HEK293 (cell line): ENCODE results near the gene PDLIM4.

ENCODE experiments used
- CTCF ChIA-PET: fragments of 350-600 bp; formaldehyde crosslinking; extraction: SDS; loops from one replicate; lab custom pipeline; 2021; ENCODE audit warnings: antibody characterized with exemption; lab: Yijun Ruan, JAX
- POLR2A ChIA-PET: fragments of 300-600 bp; formaldehyde crosslinking; extraction: SDS; loops from one replicate; lab custom pipeline; 2020; ENCODE audit warnings: antibody characterized with exemption, inconsistent platforms; lab: Yijun Ruan, JAX
- H3K27ac ChIP-seq: fragments of 200-500 bp; sonication (Bioruptor generic); 2 replicates; pipeline ENCODE4 v1.5.1; 2014; ENCODE audit warnings: low read depth, low read length, control low read depth, inconsistent platforms; ENCODE audit errors: extremely low read depth
- H3K36me3 ChIP-seq, 2 experiments: fragments of 200-500 bp in 1 of 2; sonication (Bioruptor generic) in 1 of 2; 1 replicate in 1 of 2; 2 replicates in 1 of 2; pipeline ENCODE4 v1.5.1; 2014 to 2017; ENCODE audit warnings: inconsistent platforms in 2 of 2, low read length in 2 of 2; ENCODE audit not compliant: control insufficient read depth in 2 of 2, insufficient read depth in 1 of 2
- H3K4me1 ChIP-seq: fragments of 200-500 bp; sonication (Bioruptor generic); 2 replicates; pipeline ENCODE4 v1.5.1; 2014; ENCODE audit warnings: mild to moderate bottlenecking, low read length, inconsistent platforms; ENCODE audit not compliant: control insufficient read depth, insufficient read depth
- H3K4me3 ChIP-seq: 2 replicates; pipeline ENCODE4 v1.5.1; 2011; ENCODE audit warnings: low read depth, mild to moderate bottlenecking, control low read depth, low read length, moderate library complexity
- H3K9me3 ChIP-seq: fragments of 200-500 bp; sonication (Bioruptor generic); 2 replicates; pipeline ENCODE4 v1.5.1; 2014; ENCODE audit warnings: low read depth, low read length, inconsistent platforms; ENCODE audit not compliant: control insufficient read depth, insufficient read depth
- GLI2 ChIP-seq: fragments of 450-650 bp; formaldehyde crosslinking; IDR thresholded peaks from 2 replicates; pipeline ENCODE4; 2017; ENCODE audit warnings: missing biosample characterization, missing genetic modification characterization, low read depth, borderline replicate concordance
- ZBTB48 ChIP-seq: fragments of 450-650 bp; formaldehyde crosslinking; IDR thresholded peaks from 2 replicates; pipeline ENCODE4 v1.5.1; 2016; ENCODE audit warnings: missing biosample characterization, missing genetic modification characterization
- ZFP37 ChIP-seq: fragments of 450-650 bp; formaldehyde crosslinking; IDR thresholded peaks from 2 replicates; pipeline ENCODE4 v1.5.1; 2016; ENCODE audit warnings: missing biosample characterization, missing genetic modification characterization
- ZNF776 ChIP-seq: fragments of 450-650 bp; formaldehyde crosslinking; IDR thresholded peaks from 2 replicates; pipeline ENCODE4 v1.5.0; 2017; ENCODE audit warnings: missing biosample characterization, missing genetic modification characterization, borderline replicate concordance
- TF ChIP-seq, protein P1 (sequence below): fragments of 450-650 bp; formaldehyde crosslinking; optimal IDR thresholded peaks from 2 replicates; pipeline ENCODE3; 2016; ENCODE audit warnings: missing biosample characterization, mild to moderate bottlenecking, missing genetic modification characterization
- TF ChIP-seq, protein P2 (sequence below): sonication (generic); formaldehyde crosslinking; IDR thresholded peaks from 2 replicates; pipeline ENCODE4 v1.8.1; 2022; ENCODE audit warnings: mild to moderate bottlenecking, moderate library complexity, missing genetic modification reagents
- TF ChIP-seq, protein P3 (sequence below): fragments of 450-650 bp; formaldehyde crosslinking; IDR thresholded peaks from 2 replicates; pipeline ENCODE4 v1.5.1; 2016; ENCODE audit warnings: missing biosample characterization, missing genetic modification characterization
- TF ChIP-seq, protein P4 (sequence below): fragments of 450-650 bp; formaldehyde crosslinking; IDR thresholded peaks from 2 replicates; pipeline ENCODE4 v1.5.1; 2016; ENCODE audit warnings: missing biosample characterization, missing genetic modification characterization
- TF ChIP-seq, protein P5 (sequence below): fragments of 450-650 bp; formaldehyde crosslinking; IDR thresholded peaks from 2 replicates; pipeline ENCODE4 v1.5.1; 2016; ENCODE audit warnings: missing biosample characterization, missing genetic modification characterization, borderline replicate concordance

Gene PDLIM4

DNA sequence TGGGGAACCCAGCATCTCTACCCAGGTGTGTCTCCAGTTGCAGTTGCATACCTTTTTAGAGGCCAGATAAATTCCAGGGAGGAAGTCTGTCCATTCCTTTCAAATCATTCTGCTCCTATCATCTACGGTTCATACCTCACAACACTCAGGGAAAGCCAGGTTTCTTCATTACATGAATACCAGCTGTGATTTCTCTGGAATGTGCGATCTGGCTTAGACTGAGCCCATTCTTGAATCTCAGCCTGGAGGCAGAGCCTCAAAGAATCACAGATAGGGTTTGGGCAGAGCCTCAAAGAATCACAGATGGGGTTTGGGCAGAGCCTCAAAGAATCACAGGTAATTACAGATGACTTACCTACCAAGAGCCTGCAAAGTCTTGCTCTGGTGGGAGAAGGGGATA lies 37.0 kb upstream of the PDLIM4 start:
- POLR2A ChIA-PET = no interaction called here
- CTCF ChIA-PET = interaction anchor here (0.5 to 0.8 kb wide), 2 partner anchors 18 to 60 kb away, joined by 4 read pairs; no protein-coding TSS in a partner anchor
- Histone ChIP-seq H3K9me3 (no peaks in the 10 kb centered on the region), H3K4me1 (peaks cover under 1% of the 10 kb centered on the region), H3K36me3 (peaks cover 0 to 26% of the 10 kb centered on the region in 2 experiments; a peak in 1 of 3 replicates), H3K4me3 (no peak overlapping the region), H3K27ac (no peak overlapping the region)
- TF ChIP-seq, protein P1, sequence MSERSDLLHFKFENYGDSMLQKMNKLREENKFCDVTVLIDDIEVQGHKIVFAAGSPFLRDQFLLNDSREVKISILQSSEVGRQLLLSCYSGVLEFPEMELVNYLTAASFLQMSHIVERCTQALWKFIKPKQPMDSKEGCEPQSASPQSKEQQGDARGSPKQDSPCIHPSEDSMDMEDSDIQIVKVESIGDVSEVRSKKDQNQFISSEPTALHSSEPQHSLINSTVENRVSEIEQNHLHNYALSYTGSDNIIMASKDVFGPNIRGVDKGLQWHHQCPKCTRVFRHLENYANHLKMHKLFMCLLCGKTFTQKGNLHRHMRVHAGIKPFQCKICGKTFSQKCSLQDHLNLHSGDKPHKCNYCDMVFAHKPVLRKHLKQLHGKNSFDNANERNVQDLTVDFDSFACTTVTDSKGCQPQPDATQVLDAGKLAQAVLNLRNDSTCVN (tag by site-specific recombination) = no peak
- TF ChIP-seq ZFP37 (tag by site-specific recombination) (no peak), GLI2 (no peak), ZNF776 (tag by site-specific recombination) (no peak)
- TF ChIP-seq, protein P2, sequence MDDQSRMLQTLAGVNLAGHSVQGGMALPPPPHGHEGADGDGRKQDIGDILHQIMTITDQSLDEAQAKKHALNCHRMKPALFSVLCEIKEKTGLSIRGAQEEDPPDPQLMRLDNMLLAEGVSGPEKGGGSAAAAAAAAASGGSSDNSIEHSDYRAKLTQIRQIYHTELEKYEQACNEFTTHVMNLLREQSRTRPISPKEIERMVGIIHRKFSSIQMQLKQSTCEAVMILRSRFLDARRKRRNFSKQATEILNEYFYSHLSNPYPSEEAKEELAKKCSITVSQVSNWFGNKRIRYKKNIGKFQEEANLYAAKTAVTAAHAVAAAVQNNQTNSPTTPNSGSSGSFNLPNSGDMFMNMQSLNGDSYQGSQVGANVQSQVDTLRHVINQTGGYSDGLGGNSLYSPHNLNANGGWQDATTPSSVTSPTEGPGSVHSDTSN (CRISPR knock-in tag) = no peak

DNA sequence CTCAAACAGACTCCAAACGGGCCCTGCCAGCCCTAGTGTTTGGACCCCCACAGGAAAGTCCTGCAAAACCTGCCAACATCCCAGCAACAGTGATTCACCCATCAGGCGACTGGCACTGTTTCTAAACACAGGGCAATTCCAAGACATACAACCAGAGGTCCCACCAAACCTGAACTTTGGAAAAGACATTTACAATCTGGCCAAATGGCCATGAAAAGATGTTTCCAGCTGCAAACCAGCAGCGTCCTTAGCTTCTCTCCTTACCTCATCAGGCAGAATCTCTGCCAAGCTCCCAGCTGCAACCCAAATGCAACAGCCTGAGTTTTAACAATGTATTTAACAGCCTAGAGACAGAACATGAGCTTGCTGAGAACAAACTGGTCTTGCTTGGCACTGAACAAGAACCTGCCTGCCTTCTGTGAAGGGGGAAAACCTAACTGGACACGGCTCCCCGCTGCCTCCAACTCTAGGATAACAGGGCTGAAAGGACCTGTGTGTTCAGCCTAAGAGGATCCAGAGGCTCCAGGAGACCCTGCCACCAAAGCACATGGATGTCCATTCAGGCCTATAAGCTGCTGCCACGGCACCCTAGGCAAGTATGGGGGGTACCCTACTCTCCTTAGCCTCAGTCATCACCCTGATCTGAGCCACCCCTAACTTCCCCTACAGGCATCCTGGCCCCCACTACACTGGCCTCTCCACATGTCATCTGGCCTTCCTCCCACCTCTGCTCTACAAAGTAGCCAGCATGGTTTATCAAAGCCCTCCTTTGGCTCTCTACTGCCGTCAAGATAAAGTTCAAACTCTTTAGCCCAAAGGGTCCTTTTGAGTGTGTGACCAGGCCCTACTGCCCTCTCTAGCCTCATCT lies 35.5 kb upstream of the PDLIM4 start:
- H3K4me3 ChIP-seq = no peak overlapping the region

More for the DNA sequence above, 35.5 kb upstream of the PDLIM4 start:
- H3K27ac ChIP-seq = no peak overlapping the region
- H3K36me3 ChIP-seq = peaks cover 0 to 20% of the 10 kb centered on the region in 2 experiments; a peak in 1 of 3 replicates
- ChIA-PET POLR2A (no interaction called here), CTCF (interaction anchor here (0.6 kb wide), 1 partner anchor 799 kb away, joined by 3 read pairs; no protein-coding TSS in a partner anchor)
- TF ChIP-seq, protein P3, sequence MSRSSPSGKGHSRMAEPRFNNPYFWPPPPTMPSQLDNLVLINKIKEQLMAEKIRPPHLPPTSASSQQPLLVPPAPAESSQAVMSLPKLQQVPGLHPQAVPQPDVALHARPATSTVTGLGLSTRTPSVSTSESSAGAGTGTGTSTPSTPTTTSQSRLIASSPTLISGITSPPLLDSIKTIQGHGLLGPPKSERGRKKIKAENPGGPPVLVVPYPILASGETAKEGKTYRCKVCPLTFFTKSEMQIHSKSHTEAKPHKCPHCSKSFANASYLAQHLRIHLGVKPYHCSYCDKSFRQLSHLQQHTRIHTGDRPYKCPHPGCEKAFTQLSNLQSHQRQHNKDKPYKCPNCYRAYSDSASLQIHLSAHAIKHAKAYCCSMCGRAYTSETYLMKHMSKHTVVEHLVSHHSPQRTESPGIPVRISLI (tag by site-specific recombination) = no peak
- no peak for TF ChIP-seq ZBTB48
- TF ChIP-seq, protein P4, sequence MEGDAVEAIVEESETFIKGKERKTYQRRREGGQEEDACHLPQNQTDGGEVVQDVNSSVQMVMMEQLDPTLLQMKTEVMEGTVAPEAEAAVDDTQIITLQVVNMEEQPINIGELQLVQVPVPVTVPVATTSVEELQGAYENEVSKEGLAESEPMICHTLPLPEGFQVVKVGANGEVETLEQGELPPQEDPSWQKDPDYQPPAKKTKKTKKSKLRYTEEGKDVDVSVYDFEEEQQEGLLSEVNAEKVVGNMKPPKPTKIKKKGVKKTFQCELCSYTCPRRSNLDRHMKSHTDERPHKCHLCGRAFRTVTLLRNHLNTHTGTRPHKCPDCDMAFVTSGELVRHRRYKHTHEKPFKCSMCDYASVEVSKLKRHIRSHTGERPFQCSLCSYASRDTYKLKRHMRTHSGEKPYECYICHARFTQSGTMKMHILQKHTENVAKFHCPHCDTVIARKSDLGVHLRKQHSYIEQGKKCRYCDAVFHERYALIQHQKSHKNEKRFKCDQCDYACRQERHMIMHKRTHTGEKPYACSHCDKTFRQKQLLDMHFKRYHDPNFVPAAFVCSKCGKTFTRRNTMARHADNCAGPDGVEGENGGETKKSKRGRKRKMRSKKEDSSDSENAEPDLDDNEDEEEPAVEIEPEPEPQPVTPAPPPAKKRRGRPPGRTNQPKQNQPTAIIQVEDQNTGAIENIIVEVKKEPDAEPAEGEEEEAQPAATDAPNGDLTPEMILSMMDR = no peak
- TF ChIP-seq, protein P5, sequence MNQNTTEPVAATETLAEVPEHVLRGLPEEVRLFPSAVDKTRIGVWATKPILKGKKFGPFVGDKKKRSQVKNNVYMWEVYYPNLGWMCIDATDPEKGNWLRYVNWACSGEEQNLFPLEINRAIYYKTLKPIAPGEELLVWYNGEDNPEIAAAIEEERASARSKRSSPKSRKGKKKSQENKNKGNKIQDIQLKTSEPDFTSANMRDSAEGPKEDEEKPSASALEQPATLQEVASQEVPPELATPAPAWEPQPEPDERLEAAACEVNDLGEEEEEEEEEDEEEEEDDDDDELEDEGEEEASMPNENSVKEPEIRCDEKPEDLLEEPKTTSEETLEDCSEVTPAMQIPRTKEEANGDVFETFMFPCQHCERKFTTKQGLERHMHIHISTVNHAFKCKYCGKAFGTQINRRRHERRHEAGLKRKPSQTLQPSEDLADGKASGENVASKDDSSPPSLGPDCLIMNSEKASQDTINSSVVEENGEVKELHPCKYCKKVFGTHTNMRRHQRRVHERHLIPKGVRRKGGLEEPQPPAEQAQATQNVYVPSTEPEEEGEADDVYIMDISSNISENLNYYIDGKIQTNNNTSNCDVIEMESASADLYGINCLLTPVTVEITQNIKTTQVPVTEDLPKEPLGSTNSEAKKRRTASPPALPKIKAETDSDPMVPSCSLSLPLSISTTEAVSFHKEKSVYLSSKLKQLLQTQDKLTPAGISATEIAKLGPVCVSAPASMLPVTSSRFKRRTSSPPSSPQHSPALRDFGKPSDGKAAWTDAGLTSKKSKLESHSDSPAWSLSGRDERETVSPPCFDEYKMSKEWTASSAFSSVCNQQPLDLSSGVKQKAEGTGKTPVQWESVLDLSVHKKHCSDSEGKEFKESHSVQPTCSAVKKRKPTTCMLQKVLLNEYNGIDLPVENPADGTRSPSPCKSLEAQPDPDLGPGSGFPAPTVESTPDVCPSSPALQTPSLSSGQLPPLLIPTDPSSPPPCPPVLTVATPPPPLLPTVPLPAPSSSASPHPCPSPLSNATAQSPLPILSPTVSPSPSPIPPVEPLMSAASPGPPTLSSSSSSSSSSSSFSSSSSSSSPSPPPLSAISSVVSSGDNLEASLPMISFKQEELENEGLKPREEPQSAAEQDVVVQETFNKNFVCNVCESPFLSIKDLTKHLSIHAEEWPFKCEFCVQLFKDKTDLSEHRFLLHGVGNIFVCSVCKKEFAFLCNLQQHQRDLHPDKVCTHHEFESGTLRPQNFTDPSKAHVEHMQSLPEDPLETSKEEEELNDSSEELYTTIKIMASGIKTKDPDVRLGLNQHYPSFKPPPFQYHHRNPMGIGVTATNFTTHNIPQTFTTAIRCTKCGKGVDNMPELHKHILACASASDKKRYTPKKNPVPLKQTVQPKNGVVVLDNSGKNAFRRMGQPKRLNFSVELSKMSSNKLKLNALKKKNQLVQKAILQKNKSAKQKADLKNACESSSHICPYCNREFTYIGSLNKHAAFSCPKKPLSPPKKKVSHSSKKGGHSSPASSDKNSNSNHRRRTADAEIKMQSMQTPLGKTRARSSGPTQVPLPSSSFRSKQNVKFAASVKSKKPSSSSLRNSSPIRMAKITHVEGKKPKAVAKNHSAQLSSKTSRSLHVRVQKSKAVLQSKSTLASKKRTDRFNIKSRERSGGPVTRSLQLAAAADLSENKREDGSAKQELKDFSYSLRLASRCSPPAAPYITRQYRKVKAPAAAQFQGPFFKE (tag by site-specific recombination) = no peak
- no peaks in the 10 kb centered on the region for H3K9me3 ChIP-seq
- H3K4me1 ChIP-seq = peaks cover 4% of the 10 kb centered on the region
